ENCODE measurements around the gene ITIH1. TPM values are rescaled to one million over a fixed set of nuclear protein-coding genes. Genes with fewer than 3 reads are reported as not detected.

Gene ITIH1
- total RNA-seq, 2 experiments from 2014 or later, result not detected

- Mint-ChIP-seq H3K36me3 (ENCODE audit: low read depth) (no peaks in the 10 kb centered on the region), H3K9me3 (no peaks in the 10 kb centered on the region), H3K4me1 (ENCODE audit: low read depth) (peaks cover 12% of the 10 kb centered on the region), H3K4me3 (no peak overlapping the region), H3K27ac (no peak overlapping the region), H3K27me3 (no peaks in the 10 kb centered on the region)
- Histone ChIP-seq H3K27me3 (ENCODE audit: control insufficient read depth in 1 of 2, insufficient read depth in 2 of 2, low read length in 2 of 2) (no peaks in the 10 kb centered on the region), H3K9me3 (ENCODE audit: control insufficient read depth in 1 of 2, insufficient read depth in 1 of 2, low read length in 2 of 2) (no peaks in the 10 kb centered on the region), H3K27ac (ENCODE audit: low read depth in 1 of 2, low read length in 2 of 2) (no peak overlapping the region), H3K4me3 (ENCODE audit: low read length) (no peak overlapping the region), H3K36me3 (ENCODE audit: insufficient read depth, low read length) (no peaks in the 10 kb centered on the region), H3K4me1 (ENCODE audit: insufficient read depth, low read length) (no peaks in the 10 kb centered on the region)
- intact Hi-C loops (cut with DNase I, micrococcal nuclease), result no loop called here
- DNase-seq (no peak), ATAC-seq (ENCODE audit: poor library complexity) (no peak)
- no peak for TF ChIP-seq CTCF (IDR thresholded peaks at IDR 0.05)
- ChIA-PET CTCF (no interaction called here), POLR2A (no interaction called here)
These were observed 28.1 kb downstream of the ITIH1 start for GRCh38 chr3:52805270-52806039.

- Mint-ChIP-seq H3K27ac (no peak overlapping the region), H3K4me1 (ENCODE audit: low read depth) (peaks cover 12% of the 10 kb centered on the region), H3K27me3 (no peaks in the 10 kb centered on the region), H3K9me3 (no peaks in the 10 kb centered on the region), H3K4me3 (no peak overlapping the region), H3K36me3 (ENCODE audit: low read depth) (no peaks in the 10 kb centered on the region)
- POLR2A ChIA-PET, result no interaction called here
- Histone ChIP-seq H3K4me1 (ENCODE audit: insufficient read depth, low read length) (no peaks in the 10 kb centered on the region), H3K27me3 (ENCODE audit: control insufficient read depth in 1 of 2, insufficient read depth in 2 of 2, low read length in 2 of 2) (no peaks in the 10 kb centered on the region), H3K4me3 (ENCODE audit: low read length) (no peak overlapping the region), H3K27ac (ENCODE audit: low read depth in 1 of 2, low read length in 2 of 2) (no peak overlapping the region), H3K36me3 (ENCODE audit: insufficient read depth, low read length) (no peaks in the 10 kb centered on the region), H3K9me3 (ENCODE audit: control insufficient read depth in 1 of 2, insufficient read depth in 1 of 2, low read length in 2 of 2) (no peaks in the 10 kb centered on the region)
- no peak for ATAC-seq (ENCODE audit: poor library complexity)
- no peak for DNase-seq
- CTCF ChIA-PET, result no interaction called here
- TF ChIP-seq CTCF (IDR thresholded peaks at IDR 0.05), result no peak
- intact Hi-C loops (cut with DNase I, micrococcal nuclease), result no loop called here
These were observed 31.8 kb downstream of the ITIH1 start for GRCh38 chr3:52809149-52809548.

DNA sequence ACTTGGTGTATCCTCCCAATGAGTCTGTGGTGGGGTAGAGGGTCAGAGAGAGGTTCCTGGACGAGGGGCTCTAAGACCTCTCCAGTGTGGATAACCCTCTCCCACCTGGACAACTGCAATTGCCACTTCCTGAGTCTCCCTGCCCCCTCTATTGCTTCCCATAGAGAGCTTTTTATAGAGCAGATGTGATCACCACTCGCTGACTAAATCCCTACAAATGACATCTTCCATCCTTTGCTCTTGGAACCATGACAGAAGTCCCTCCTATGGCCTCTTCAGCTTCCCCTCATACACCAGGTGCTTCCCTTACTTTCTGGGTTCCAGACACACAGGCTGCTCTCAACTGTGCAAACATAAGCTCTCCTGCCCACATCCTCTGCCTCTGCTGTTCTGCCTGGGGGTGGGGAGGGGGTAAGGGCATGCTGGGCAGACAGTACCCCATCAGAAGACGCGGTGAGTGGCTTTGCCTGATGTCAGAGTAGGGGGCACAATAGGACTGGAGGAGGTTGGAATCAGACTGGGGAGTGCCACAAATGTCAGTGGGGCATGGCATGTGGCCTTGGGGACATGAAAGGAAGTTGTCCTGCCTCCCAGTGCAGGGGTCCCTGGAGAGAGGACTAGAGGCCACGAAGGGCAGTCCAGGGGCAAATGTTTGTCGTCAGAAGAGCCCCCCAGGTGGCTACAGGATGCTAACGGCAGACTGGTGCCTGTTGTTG is 32.4 kb downstream of the ITIH1 start:
- Histone ChIP-seq H3K27ac (ENCODE audit: low read depth in 1 of 2, low read length in 2 of 2) (no peak overlapping the region), H3K9me3 (ENCODE audit: control insufficient read depth in 1 of 2, insufficient read depth in 1 of 2, low read length in 2 of 2) (no peaks in the 10 kb centered on the region), H3K4me1 (ENCODE audit: insufficient read depth, low read length) (no peaks in the 10 kb centered on the region), H3K36me3 (ENCODE audit: insufficient read depth, low read length) (no peaks in the 10 kb centered on the region), H3K4me3 (ENCODE audit: low read length) (no peak overlapping the region), H3K27me3 (ENCODE audit: control insufficient read depth in 1 of 2, insufficient read depth in 2 of 2, low read length in 2 of 2) (no peaks in the 10 kb centered on the region)
- no peak for TF ChIP-seq CTCF (IDR thresholded peaks at IDR 0.05)
- ChIA-PET POLR2A (no interaction called here), CTCF (no interaction called here)
- Mint-ChIP-seq H3K4me3 (no peak overlapping the region), H3K4me1 (ENCODE audit: low read depth) (peaks cover 12% of the 10 kb centered on the region), H3K27ac (no peak overlapping the region), H3K27me3 (no peaks in the 10 kb centered on the region), H3K36me3 (ENCODE audit: low read depth) (no peaks in the 10 kb centered on the region), H3K9me3 (no peaks in the 10 kb centered on the region)
- DNase-seq, result no peak
- intact Hi-C loops (cut with DNase I, micrococcal nuclease), result no loop called here
- ATAC-seq (ENCODE audit: poor library complexity), result peak; percentile 21
